Measurements from ENCODE around the gene PIN1.
"Not testable (repeated sequence)": the region's sequence is repeated elsewhere in the genome, so short reads cannot be mapped to it uniquely, and the experiment has no call there.

Gene PIN1

DNA sequence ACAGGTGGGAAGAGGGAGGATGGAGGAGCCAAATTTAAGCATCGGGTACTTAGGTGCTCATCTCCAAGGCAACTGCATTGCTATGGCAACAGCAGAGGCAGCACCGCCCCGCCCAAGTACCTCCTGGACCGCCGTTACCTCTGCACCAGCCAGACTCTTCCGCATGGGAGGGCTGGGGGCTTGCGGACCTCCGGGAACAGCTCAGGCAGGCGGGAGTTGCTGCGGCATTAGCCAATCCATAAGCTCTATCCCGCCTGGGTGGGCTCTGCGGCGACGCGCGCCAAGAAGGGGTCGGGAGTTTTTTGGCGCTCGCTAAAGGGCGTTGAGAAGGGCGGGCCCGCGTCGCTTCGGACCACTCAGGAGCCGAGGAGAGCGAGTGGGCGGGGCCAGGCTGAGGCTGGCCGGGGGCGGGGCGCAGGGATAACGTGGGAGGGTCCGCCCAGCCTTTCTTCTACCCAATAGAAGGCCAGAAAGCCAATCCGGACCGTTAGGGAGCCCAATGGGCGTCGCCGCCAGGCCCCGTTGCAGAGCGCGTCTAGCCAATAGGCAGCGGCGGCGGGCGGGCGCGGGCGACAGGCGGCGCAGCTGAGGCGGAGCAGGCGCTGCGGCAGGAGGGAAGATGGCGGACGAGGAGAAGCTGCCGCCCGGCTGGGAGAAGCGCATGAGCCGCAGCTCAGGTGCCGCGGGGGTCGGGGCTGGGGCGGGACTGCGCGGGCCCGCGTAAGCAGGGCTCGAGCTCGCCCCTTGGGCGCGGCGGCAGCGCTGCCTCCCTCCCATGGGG is at the start of gene PIN1:
Gene PIN1, plus strand, starts transcription at position 593 of the 781 bp plus-strand sequence. Its CDS starts 27 bp downstream, at position 620.
- DNase-seq = peak; percentile 99

DNA sequence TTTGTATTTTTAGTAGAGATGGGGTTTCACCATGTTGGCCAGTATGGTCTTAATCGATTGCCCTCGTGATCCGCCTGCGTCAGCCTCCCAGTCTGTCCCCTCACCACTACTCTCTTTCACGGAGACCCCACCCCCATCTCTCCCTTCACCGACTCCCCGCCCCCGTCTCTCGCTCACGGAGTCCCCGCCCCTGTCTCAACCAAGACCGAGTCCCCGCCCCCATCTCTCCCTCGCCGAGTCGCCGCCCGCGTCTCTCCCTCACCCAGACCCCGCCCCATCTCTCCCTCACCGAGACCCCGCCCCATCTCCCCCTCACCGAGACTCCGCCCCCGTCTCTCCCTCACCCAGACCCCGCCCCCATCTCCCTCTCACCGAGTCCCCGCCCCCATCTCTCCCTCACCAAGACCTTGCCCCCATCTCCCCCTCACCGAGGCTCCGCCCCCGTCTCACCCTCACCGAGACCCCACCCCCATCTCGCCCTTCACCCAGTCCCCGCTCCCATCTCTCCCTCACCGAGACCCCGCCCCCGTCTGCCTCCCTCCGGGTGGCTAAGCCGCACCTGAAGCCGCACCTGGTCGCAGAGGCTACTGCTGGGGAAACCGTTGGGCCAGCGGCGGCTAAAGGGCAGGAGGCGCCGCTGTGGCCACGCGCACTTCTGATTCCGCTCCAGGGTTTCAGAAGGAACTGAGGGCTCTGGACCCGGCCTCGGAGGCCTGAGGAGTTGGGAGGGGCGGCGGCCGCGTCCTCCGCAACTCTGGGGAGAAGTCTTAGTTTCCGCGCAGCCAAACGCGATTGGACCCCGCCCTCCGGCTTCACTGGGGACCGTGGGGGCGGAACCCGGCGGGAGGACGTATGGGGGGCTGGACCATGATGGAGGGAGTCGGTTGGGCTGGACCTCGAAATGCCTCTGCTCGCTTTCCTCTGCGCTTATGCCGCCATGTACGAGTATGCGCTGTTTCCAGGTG is 49.5 kb upstream of the PIN1 start:
- DNase-seq = peak; percentile 92

DNA sequence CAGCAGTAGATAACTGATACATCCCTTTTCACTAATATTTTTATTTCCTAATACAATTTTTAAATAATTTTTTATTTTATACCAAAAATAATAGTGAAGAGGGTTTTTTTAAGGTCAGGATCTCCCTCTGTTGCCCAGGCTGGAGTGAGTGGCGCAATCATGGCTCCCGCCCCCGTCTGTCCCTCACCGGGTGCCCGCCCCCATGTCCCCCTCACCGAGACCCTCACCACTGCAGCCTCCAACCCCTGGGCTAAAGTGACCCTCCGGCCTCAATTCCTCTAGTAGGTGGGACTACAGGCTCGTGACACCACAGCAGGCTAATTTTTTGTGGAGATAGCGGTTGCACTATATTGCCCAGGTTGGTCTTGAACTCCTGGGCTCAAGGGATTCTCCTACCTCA is 48.8 kb upstream of the PIN1 start:
- no peak for DNase-seq

DNA sequence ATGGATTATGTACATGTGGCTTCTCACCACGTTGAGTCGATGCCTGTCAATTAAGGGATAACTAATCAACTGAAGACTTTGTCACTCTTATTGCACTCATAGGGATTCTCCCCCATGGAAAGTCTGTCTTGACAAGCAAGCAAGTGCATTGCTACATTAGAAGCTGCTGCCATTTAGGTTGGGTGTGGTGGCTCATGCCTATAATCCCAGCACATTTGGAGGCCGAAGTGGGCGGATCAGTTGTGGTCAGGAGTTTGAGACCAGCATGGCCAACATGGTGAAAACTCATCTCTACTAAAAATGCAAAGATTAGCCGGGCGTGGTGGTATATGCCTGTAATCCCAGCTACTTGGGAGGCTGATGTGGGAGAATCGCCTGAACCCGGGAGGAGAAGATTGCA is 48.3 kb upstream of the PIN1 start:
- no peak for DNase-seq

DNA sequence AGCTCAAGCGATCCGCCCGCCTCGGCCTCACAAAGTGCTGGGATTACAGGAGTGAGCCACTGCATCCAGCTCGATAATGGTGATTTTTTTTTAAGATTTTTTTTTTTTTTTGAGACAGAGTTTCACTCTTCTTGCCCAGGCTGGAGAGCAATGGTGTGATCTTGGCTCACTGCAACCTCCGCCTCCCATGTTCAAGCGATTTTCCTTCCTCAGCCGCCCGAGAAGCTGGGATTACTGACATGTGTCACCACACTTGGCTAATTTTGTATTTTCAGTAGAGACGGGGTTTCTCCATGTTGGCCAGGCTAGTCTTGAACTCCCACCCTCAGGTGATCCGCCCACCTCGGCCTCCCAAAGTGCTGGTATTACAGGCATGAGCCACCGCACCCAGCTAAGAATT is 46.5 kb upstream of the PIN1 start:
- not testable (repeated sequence) for DNase-seq

DNA sequence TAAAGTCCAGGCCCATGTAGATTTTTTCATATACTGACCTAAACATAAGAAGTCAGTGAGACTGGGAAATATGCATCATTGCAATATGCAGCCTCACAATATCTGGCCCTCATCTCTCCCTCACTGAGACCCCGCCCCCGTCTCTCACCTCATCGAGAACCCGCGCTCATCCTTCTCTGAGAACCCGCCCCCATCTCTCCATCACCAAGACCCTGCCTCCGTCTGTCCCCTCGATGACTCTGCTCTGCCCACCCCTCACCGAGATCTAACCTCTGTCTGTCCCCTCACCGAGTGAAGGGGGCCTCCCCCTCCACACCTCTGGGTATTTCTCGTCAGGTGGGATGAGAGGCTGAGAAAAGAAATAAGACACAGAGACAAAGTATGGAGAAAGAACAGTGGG is 46.1 kb upstream of the PIN1 start:
- DNase-seq = no peak

DNA sequence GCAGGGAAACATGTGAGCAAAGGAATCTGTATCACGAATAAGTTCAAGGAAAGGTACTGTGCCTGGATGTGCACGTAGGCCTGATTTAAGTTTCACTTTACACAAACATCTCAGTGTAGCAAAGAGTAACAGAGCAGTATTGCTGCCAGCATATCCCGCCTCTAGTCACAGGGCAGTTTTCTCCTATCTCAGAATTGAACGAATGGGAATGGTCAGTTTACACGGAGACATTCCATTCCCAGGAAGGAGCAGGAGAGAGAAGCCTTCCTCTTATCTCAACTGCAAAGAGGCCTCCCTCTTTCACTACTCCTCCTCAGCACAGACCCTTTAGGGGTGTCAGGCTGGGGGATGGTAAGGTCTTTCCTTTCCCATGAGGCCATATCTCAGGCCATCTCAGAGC is 45.5 kb upstream of the PIN1 start:
- not testable (repeated sequence) for DNase-seq

DNA sequence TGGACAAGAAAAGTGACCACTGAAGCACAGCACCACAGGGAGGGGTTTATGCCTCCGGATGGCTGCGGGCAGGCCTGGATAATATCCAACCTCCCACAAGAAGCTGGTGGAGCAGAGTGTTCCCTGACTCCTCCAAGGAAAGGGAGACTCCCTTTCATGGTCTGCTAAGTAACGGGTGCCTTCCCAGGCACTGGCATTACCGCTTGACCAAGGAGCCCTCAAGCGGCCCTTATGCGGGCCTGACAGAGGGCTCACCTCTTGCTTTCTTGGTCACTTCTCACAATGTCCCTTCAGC is 44.1 kb upstream of the PIN1 start:
- DNase-seq = not testable (repeated sequence)

DNA sequence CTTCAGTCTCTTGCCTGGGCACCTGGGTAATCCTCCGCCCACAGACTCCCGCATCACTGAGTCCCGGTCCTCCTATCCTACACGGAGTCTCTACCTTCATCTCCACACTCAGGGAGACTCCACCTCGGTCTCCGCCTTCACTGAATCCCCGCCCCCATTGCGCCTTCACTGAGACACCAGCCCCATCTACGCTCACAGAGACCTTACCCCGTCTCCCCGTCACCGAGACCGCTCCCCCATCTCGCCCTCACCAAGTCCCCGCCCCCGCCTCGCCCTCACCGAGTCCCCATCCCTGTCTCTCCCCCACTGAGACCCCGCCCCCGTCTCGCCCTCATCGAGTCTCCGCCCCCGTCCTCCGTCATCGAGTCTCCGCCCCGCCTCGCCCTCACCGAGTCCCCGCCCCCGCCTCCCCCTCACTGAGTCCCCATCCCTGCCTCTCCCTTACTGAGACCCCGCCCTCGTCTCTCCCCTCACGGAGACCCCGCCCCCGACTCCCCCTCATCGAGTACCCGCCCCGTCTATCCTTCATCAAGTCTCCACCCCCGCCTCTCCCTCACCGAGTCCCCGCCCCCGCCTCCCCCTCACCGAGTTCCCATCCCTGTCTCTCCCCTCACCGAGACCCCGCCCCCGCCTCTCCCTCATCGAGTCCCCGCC is 43.4 kb upstream of the PIN1 start:
- peak; percentile 90 for DNase-seq

DNA sequence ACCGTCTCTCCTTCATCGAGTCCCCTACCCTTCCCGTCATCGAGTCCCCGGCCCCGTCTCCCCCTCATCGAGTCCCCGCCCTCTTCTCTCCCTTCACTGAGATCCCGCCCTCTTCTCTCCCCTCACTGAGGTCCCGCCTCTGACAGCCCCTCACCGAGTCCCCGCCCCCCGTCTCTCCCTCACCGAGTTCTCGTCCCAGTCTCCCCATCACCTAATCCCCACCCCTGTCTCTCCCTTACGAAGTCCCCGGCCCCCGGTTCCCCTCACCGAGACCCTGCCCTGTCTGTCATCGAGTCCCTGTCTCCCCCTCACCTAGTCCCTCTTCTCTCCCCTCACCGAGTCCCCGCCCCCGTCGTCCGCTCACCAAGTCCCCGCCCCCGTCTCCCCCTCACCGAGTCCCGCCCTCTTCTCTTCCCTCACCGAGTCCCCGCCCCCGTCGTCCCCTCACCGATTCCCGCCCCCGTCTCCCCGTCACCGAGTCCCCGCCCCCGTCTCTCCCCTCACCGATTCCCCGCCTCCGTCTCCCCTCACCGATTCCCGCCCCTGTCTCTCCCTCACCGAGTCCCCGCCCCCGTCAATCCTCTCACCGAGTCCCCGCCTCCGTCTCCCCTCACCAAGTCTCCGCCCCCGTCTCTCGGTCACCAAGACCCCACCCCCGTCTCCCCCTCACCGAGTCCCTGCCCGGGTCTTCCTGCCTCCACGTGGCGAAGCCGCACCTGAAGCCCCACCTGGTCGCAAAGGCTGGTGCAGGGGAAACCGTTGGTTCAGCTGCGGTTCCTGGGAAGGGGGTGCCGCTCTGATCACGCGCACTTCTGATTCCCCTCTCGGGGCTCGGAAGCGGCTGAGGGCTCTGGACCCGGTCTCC is 42.7 kb upstream of the PIN1 start:
- DNase-seq = peak; percentile 90

DNA sequence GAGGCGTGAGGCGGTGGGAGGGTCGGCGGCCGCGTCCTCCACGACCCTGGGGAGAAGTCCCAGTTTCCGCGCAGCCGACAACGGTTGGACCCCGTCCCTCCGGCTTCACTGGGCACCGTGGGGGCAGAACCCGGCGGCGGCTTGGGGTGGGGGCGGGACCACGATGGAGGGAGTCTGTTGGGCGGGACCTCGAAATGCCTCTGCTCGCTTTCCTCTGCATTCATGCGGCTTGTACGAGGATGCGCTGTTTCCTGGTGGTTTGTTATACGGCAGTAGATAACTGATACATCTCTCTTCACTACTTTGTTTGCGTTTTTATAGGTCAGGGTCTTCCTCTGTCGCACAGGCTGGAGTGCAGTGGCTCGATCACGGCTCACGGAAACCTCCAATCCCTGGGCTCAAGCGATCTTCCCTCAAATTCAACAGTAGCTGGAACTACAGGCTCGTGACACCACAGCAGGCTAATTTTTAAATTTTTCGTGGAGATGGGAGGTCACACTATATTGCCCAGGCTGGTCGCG is 42.0 kb upstream of the PIN1 start:
- peak; percentile 32 for DNase-seq

DNA sequence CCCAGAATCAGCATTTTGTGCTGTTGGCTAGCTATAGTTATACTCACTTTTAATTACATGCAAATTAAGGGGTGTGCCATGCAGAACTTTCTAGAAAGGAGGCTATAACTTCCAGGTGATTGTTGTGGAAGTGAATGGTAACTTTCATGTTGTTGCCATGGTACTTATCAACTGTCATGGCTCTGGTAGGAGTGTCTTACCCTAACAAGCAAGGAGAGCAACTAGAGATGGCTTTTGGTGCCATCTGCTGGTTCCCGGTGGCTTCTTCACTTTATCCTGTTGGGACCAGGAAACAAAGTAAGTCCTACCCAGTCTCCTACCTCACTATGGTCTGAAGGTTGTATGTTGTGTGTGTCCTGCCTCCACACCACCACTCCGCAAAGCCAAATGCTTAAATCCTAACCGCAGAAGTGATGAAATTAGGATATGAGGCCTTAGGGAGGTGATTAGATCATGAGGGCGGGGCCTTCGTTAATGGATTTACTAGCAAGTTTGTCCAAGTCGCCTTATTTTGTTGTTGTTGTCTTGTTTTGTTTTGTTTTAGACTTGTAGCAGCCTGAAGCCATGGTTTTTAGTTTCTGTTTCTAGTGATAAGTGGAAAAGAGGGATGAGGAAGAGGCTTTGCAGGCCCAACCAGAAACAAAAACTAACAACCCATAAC is 38.9 kb upstream of the PIN1 start:
- DNase-seq = peak; percentile 87

DNA sequence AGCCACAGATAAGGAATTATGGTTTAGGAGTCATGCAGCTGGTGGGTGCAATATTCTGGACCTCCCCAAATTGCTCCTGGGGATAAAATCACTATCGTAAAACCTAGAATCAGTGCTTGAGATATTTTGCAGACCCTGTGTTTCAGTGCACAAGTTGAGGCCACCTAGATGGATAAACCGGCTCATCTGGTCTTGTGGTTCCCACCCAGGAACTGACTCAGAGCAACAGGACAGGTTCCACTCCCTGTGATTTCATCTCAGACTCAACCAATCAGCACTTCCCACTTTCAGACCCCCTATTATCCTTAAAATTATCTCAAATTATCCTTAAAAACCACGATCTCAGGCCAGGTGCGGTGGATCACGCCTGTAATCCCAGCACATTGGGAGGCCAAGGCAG is 37.2 kb upstream of the PIN1 start:
- DNase-seq = no peak

DNA sequence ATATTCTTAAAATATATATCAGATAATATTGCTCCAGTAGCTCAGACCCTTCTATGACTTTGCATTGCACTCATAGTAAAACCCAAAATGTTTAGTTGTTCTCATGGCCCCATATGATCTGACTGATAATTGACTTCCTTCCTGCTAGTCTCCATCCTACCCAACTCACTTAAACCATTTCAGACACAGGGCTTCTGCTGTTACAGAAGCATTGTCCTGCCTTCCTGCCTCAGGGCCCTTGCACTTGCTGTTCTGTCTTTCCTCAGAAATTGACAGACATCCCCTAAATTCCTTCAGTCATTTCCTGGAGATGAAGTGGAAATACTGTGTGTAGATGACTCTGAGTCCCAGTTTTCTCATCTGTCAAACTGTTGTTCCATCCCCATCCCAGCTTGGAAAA is 36.0 kb upstream of the PIN1 start:
- no peak for DNase-seq

DNA sequence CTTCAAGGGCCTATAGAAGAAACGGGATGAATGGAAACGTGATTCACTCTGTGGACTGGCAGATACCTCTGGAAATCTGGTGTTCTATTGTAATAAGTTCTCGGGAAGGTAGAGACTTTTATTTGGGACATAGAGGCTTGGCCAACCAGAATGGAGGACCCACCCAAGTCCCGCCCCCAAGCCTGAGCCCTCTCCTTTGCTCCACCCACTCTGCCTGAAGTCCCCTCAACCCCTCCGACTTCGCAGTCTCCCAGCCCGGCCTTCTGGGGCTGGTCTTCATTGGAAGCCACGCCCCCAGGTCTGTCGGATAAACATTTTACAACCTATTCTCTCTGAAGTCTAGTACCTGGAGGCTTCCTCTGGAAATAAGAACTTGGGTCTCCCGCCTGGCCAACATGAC is 33.1 kb upstream of the PIN1 start:
- DNase-seq = no peak

DNA sequence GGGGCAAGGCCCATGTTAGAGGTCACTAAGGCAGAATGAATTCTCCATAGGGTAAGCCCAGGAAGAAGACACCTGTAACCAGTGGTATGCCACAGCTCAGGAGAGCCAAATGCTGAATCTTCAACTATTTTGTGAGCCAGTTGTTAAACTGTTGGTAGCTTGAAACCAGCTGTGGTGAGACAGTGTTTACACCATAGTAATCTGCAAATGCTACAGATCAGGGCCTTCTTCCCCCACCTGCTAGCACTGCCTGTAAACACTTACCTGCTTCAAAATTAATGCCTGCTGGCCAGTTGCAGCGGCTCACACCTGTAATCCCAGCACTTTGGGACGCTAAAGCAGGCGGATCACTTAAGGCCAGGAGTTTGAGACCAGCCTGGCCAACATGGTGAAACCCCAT is 28.3 kb upstream of the PIN1 start:
- no peak for DNase-seq

DNA sequence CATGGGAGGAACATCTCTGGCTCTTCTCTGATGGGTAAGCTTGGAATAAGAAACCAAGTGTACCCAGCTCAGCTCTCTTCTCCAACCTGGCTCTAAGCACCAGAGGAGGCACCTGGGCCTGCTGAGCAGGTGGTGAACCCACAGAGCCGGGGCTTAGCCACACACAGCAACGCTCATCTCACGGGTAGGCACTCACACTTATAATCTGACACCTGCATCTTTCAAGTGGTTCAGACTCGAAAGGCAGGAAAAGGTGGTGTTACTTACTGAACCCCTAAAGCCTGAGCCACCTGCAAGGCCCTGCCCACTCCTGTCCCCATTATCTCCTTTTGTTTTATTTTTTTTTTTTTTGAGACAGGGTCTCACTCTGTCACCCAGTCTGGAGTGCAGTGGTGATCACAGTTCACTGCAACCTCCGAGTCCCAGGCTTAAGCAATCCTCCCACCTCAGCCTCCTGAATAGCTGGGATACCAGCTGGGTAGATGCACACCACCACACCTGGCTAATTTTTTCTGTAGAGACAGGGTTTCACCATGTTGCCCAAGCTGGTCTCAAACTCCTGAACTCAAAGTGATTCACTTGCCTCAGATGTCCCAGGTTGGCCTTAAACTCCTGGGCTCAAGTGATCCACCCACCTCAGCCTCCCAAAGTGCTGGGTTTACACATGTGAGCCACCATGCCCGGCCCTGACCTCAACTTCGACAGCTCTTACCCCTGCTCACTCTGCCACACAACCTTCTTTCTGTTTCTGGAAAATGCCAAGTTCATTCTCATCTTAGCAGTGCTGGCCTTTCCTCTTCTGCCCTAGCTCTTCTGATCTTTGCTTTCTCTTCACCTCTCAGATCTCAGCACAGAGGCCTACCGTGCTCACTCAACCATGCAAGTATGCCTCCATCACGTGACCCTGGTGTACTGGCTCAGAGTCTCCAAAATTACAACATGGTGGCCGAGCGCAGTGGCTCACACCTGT is 26.0 kb upstream of the PIN1 start:
- no peak for DNase-seq

DNA sequence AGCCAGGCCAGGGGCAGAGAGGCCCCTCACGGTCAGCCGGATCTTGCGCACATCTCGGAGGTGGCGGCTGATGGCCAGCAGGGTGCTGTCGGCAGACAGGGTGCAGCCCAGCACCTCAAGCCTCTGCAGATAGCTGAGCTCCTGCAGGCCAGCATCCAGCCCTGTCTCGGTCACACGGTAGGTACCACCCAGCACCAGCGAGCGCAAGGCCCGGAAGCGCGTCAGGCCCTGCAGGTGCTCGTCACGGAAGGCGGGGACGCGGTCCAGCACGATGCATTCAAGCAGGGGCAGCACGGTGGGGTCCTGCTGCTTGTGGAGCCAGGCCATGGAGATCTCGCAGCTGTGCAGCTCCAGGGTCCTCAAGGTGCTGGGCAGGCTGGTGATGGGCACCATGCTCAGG is 24.0 kb upstream of the PIN1 start:
- no peak for DNase-seq

DNA sequence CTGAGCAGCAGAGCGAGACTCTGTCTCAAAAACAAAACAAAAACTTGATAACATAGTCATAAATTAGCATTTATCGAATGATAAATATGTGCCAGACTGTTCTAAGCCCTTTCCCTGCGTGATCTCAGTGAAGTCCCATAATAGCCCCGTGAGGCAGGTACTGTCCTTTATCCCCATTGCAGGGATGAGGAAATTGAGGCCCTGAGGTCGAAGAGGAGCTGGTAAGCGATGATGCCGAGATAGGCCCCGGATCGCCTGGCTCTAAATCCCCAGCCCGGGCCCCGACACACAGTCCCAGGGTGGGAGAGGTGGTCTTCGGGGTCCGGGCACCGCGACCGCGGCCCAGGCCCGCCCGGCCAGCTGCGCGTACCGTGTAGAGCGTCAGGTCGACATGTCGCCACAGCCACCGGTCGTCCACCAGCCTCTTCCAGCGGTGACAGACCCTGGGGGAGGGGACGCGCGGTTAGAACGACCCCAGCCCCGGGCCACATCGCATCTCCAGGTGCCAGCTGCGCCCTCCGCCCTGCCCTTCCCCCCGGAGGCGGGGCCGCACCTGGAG is 16.9 kb upstream of the PIN1 start:
- no peak for DNase-seq

Measured in inflammatory macrophage treated with lipopolysaccharide for 4 hours (primary cell).